Neuronal stem cell (in vitro differentiated cells): ENCODE results near the gene NRXN3. TPM values are rescaled to one million over a fixed set of nuclear protein-coding genes. Genes with fewer than 3 reads are reported as not detected.

Experiments
- DNase-seq: peaks from one replicate; pipeline ENCODE4 v3.0.0-alpha.2; 2013; ENCODE audit warnings: low spot score
- H2AFZ ChIP-seq: one replicate; pipeline ENCODE4 v1.6.1; 2013; ENCODE audit warnings: mild to moderate bottlenecking, low read length, inconsistent platforms
- H2AK5ac ChIP-seq: 2 replicates; pipeline ENCODE4 v1.6.1; 2013; ENCODE audit warnings: low read depth, mild to moderate bottlenecking, inconsistent platforms, low read length, moderate library complexity, mixed read lengths
- H2BK120ac ChIP-seq: 2 replicates; pipeline ENCODE4 v1.6.1; 2013; ENCODE audit warnings: low read depth, mild to moderate bottlenecking, inconsistent platforms, low read length, moderate library complexity, mixed read lengths
- H2BK12ac ChIP-seq: one replicate; pipeline ENCODE4 v1.6.1; 2013; ENCODE audit warnings: low read length, inconsistent platforms
- H2BK15ac ChIP-seq: 2 replicates; pipeline ENCODE4 v1.6.1; 2013; ENCODE audit warnings: mild to moderate bottlenecking, low read length, inconsistent platforms, mixed read lengths
- H2BK5ac ChIP-seq: one replicate; pipeline ENCODE4 v1.6.1; 2013; ENCODE audit warnings: inconsistent platforms, mild to moderate bottlenecking, low read length, moderate library complexity
- H3K14ac ChIP-seq: one replicate; pipeline ENCODE4 v1.6.1; 2013; ENCODE audit warnings: low read length, inconsistent platforms
- H3K18ac ChIP-seq: 2 replicates; pipeline ENCODE4 v1.6.1; 2013; ENCODE audit warnings: low read length, inconsistent platforms
- H3K23ac ChIP-seq: 2 replicates; pipeline ENCODE4 v1.6.1; 2013; ENCODE audit warnings: low read depth, mild to moderate bottlenecking, mixed read lengths, low read length, inconsistent platforms; ENCODE audit not compliant: poor library complexity
- H3K27ac ChIP-seq: replicated peaks from 3 replicates; pipeline ENCODE4 v1.5.1; 2013; ENCODE audit warnings: low read length, inconsistent platforms
- H3K27me3 ChIP-seq, 3 experiments: 2 replicates each; pipeline ENCODE4 v1.6.1; 2013; ENCODE audit warnings: low read length in 3 of 3, mild to moderate bottlenecking in 2 of 3, inconsistent platforms in 1 of 3, low read depth in 1 of 3, mixed read lengths in 1 of 3, moderate library complexity in 1 of 3; ENCODE audit not compliant: control insufficient read depth in 3 of 3, insufficient read depth in 3 of 3
- H3K36me3 ChIP-seq, 2 donors: replicated peaks in 1 of 2; 2 replicates each; pipeline ENCODE4 v1.6.1; 2013; ENCODE audit warnings: low read length in 2 of 2; ENCODE audit not compliant: control insufficient read depth in 2 of 2, insufficient read depth in 2 of 2
- H3K4ac ChIP-seq: 2 replicates; pipeline ENCODE4 v1.6.1; 2013; ENCODE audit warnings: inconsistent platforms, mild to moderate bottlenecking, low read length, moderate library complexity
- H3K4me1 ChIP-seq, 2 donors: 1 replicate in 1 of 2; 2 replicates in 1 of 2; pipeline ENCODE4 v1.6.1; 2013; ENCODE audit warnings: low read length in 2 of 2, low read depth in 1 of 2; ENCODE audit not compliant: control insufficient read depth in 2 of 2, insufficient read depth in 1 of 2
- H3K4me2 ChIP-seq: one replicate; pipeline ENCODE4 v1.6.1; 2013; ENCODE audit warnings: mild to moderate bottlenecking, low read length, inconsistent platforms; ENCODE audit not compliant: insufficient read depth, poor library complexity, severe bottlenecking
- H3K4me3 ChIP-seq, 2 donors: 2 replicates each; pipeline ENCODE4 v1.5.1; 2013; ENCODE audit warnings: low read length in 2 of 2, mild to moderate bottlenecking in 2 of 2, inconsistent platforms in 1 of 2, moderate library complexity in 1 of 2
- H3K79me1 ChIP-seq: one replicate; pipeline ENCODE4 v1.6.1; 2013; ENCODE audit warnings: low read depth, mild to moderate bottlenecking, inconsistent platforms, low read length, moderate library complexity
- H3K9ac ChIP-seq: one replicate; pipeline ENCODE4 v1.6.1; 2013; ENCODE audit warnings: mild to moderate bottlenecking, low read depth, low read length, inconsistent platforms; ENCODE audit not compliant: poor library complexity
- H3K9me3 ChIP-seq, 2 donors: replicated peaks in 1 of 2; 2 replicates each; pipeline versions ENCODE3 to v1.6.1; 2013; ENCODE audit warnings: low read length in 2 of 2, mild to moderate bottlenecking in 2 of 2, inconsistent platforms in 1 of 2, low read depth in 1 of 2, mixed read lengths in 1 of 2, moderate library complexity in 1 of 2; ENCODE audit not compliant: control insufficient read depth in 2 of 2, insufficient read depth in 1 of 2
- H4K8ac ChIP-seq: one replicate; pipeline ENCODE4 v1.6.1; 2013; ENCODE audit warnings: low read depth, mild to moderate bottlenecking, inconsistent platforms, low read length, moderate library complexity
- H4K91ac ChIP-seq: one replicate; pipeline ENCODE4 v1.6.1; 2013; ENCODE audit warnings: low read length, low read depth, mild to moderate bottlenecking, inconsistent platforms; ENCODE audit not compliant: poor library complexity
- WGBS, 2 donors: extraction: QIAGEN DNeasy Blood & Tissue Kit; methylation state at CpG; one replicate each; pipeline ENCODE4 v1.1.7; 2013; ENCODE audit warnings: missing lambda C conversion rate in 2 of 2, mixed read lengths in 1 of 2; ENCODE audit not compliant: insufficient read length in 2 of 2, insufficient replicate concordance in 1 of 2; ENCODE audit errors: extremely low coverage in 2 of 2; 5-methylcytosine and 5-hydroxymethylcytosine counted together
- polyA plus RNA-seq, 2 experiments: library from polyadenylated mRNA; stranded (reverse); fragments of 200-250 nt; gene quantifications; one replicate each; pipeline ENCODE4 v1.2.3, GENCODE V29; 2013

Gene NRXN3
- polyA plus RNA-seq (2013, experiment 1 of 2), result 3.1 TPM
- 3.3 TPM for polyA plus RNA-seq (2013, experiment 2 of 2)

- no peaks in the 10 kb centered on the region for H3K36me3 ChIP-seq
- H3K4me2 ChIP-seq, result peak within 1 kb of the TSS; percentile 66
- no peak within 1 kb of the TSS for H2BK120ac ChIP-seq
- H2AFZ ChIP-seq, result peak within 1 kb of the TSS; percentile 71
- WGBS, 2 donors, result no CpG with 5 or more reads among the region's 7 CpGs
- H3K14ac ChIP-seq, result no peak within 1 kb of the TSS
- H3K9me3 ChIP-seq, result peaks cover 0 to 1% of the 10 kb centered on the region in 2 donors
- H3K4ac ChIP-seq, result no peak within 1 kb of the TSS
- no peak within 1 kb of the TSS for H2BK5ac ChIP-seq
- no peak within 1 kb of the TSS for H2BK15ac ChIP-seq
- H2AK5ac ChIP-seq, result no peak within 1 kb of the TSS
- peak within 1 kb of the TSS in 1 of 2 donors; percentile 60 for H3K4me3 ChIP-seq
- no peak within 1 kb of the TSS for H3K27ac ChIP-seq
- H3K23ac ChIP-seq, result no peak within 1 kb of the TSS
- H3K27me3 ChIP-seq, result peaks cover 0 to 4% (median 0%) of the 10 kb centered on the region in 3 experiments
- peak within 1 kb of the TSS; percentile 76 for H3K18ac ChIP-seq
- no peak within 1 kb of the TSS for H2BK12ac ChIP-seq
- H3K9ac ChIP-seq, result no peak within 1 kb of the TSS
- no peaks in the 10 kb centered on the region for H3K79me1 ChIP-seq
- no peak within 1 kb of the TSS for H4K8ac ChIP-seq
- peaks cover 0 to 15% of the 10 kb centered on the region in 2 donors for H3K4me1 ChIP-seq
- peak; percentile 62 for DNase-seq
- no peak within 1 kb of the TSS for H4K91ac ChIP-seq
Measured at GRCh38 chr14:78170203-78170602, at the start of gene NRXN3. NRXN3 (plus strand) TSS chr14:78170373; CDS start chr14:78243094, 72,721 bp downstream.

GRCh38 chr14:78122436-78122835, 47.7 kb upstream of the NRXN3 start:
- Histone ChIP-seq H2AK5ac (no peak overlapping the region), H3K23ac (no peak overlapping the region), H2BK120ac (no peak overlapping the region), H4K91ac (no peak overlapping the region), H3K4ac (no peak overlapping the region), H3K4me3 (no peak overlapping the region), H4K8ac (no peak overlapping the region), H3K9ac (no peak overlapping the region), H3K4me1 (no peaks in the 10 kb centered on the region), H3K14ac (no peak overlapping the region), H3K27me3 (no peaks in the 10 kb centered on the region), H3K4me2 (no peak overlapping the region), H3K27ac (no peak overlapping the region), H3K36me3 (no peaks in the 10 kb centered on the region), H2AFZ (no peak overlapping the region), H2BK15ac (no peak overlapping the region), H3K79me1 (no peaks in the 10 kb centered on the region), H3K9me3 (no peaks in the 10 kb centered on the region), H2BK5ac (no peak overlapping the region), H3K18ac (no peak overlapping the region), H2BK12ac (no peak overlapping the region)
- no peak for DNase-seq
- WGBS, 2 donors, result no CpG with 5 or more reads among the region's 5 CpGs

GRCh38 chr14:78123650-78124253, 46.4 kb upstream of the NRXN3 start:
- H2AFZ ChIP-seq, result no peak overlapping the region
- no peaks in the 10 kb centered on the region for H3K36me3 ChIP-seq
- no peak overlapping the region for H2BK5ac ChIP-seq
- no peaks in the 10 kb centered on the region for H3K27me3 ChIP-seq
- no peak overlapping the region for H2BK15ac ChIP-seq
- no peak overlapping the region for H2BK120ac ChIP-seq
- no peak for DNase-seq
- H3K79me1 ChIP-seq, result no peaks in the 10 kb centered on the region
- no peaks in the 10 kb centered on the region for H3K4me1 ChIP-seq
- no peak overlapping the region for H3K27ac ChIP-seq
- H4K8ac ChIP-seq, result no peak overlapping the region
- no CpG with 5 or more reads among the region's 2 CpGs for WGBS, 2 donors
- no peaks in the 10 kb centered on the region for H3K9me3 ChIP-seq
- no peak overlapping the region for H3K18ac ChIP-seq
- H3K9ac ChIP-seq, result no peak overlapping the region
- H3K14ac ChIP-seq, result no peak overlapping the region
- H2BK12ac ChIP-seq, result no peak overlapping the region
- H2AK5ac ChIP-seq, result no peak overlapping the region
- H3K4me2 ChIP-seq, result no peak overlapping the region
- H3K4ac ChIP-seq, result no peak overlapping the region
- H3K23ac ChIP-seq, result no peak overlapping the region
- H3K4me3 ChIP-seq, result no peak overlapping the region
- H4K91ac ChIP-seq, result no peak overlapping the region

GRCh38 chr14:78127961-78128360, 42.2 kb upstream of the NRXN3 start:
- Histone ChIP-seq H2BK5ac (no peak overlapping the region), H3K4ac (no peak overlapping the region), H3K14ac (no peak overlapping the region), H4K8ac (no peak overlapping the region), H3K9ac (no peak overlapping the region), H3K23ac (no peak overlapping the region), H3K18ac (no peak overlapping the region), H3K27me3 (no peaks in the 10 kb centered on the region), H3K4me1 (peaks cover 0 to 4% of the 10 kb centered on the region in 2 donors), H2BK15ac (no peak overlapping the region), H2AFZ (no peak overlapping the region), H3K27ac (no peak overlapping the region), H3K36me3 (no peaks in the 10 kb centered on the region), H2AK5ac (no peak overlapping the region), H3K79me1 (no peaks in the 10 kb centered on the region), H2BK120ac (no peak overlapping the region), H3K4me2 (no peak overlapping the region), H4K91ac (no peak overlapping the region), H3K9me3 (no peaks in the 10 kb centered on the region), H2BK12ac (no peak overlapping the region), H3K4me3 (no peak overlapping the region)
- DNase-seq, result no peak
- no CpG with 5 or more reads among the region's 9 CpGs for WGBS, 2 donors
